Measurements from ENCODE around the gene KIF5C.

- TF ChIP-seq CTCF (IDR thresholded peaks at IDR 0.05; ENCODE audit: insufficient read depth, low read length) (no peak), POLR2AphosphoS5 (IDR thresholded peaks at IDR 0.05; ENCODE audit: low read depth) (no peak)
Observed at GRCh38 chr2:149015926-149016563, 141.0 kb downstream of the KIF5C start.
